WERI-Rb-1 (cell line): Measurements from ENCODE around the gene SLC25A43.

Experiments
- DNase-seq: peaks from one replicate; pipeline ENCODE4 v3.0.0-alpha.2; 2020
- H3K27ac ChIP-seq: fragments of 250-450 bp; sonication (Bioruptor Pico); 2 replicates; pipeline ENCODE4 v1.5.1; 2020; ENCODE audit warnings: mild to moderate bottlenecking, moderate library complexity
- H3K27me3 ChIP-seq: fragments of 250-450 bp; sonication (Bioruptor Pico); 2 replicates; pipeline ENCODE4 v1.5.1; 2021; ENCODE audit warnings: mild to moderate bottlenecking, low read depth, moderate library complexity; ENCODE audit not compliant: insufficient read depth, severe bottlenecking
- H3K36me3 ChIP-seq: fragments of 250-450 bp; sonication (Bioruptor Pico); 2 replicates; pipeline ENCODE4 v1.5.1; 2020; ENCODE audit warnings: mild to moderate bottlenecking, moderate library complexity
- H3K4me3 ChIP-seq: 2 replicates; pipeline ENCODE4 v1.5.1; 2011; ENCODE audit warnings: low read depth, mild to moderate bottlenecking, control low read depth, low read length
- H3K9me3 ChIP-seq: fragments of 250-450 bp; sonication (Bioruptor Pico); 2 replicates; pipeline ENCODE4 v1.5.1; 2021; ENCODE audit warnings: mild to moderate bottlenecking, moderate library complexity; ENCODE audit not compliant: severe bottlenecking
- CTCF ChIP-seq: IDR thresholded peaks from 2 replicates; pipeline ENCODE4 v1.5.1; 2011; ENCODE audit warnings: low read depth, mild to moderate bottlenecking, control low read depth, inconsistent platforms, low read length

SLC25A43 gene

GRCh38 chrX:119402588-119402987 lies 3.5 kb downstream of the SLC25A43 start:
- TF ChIP-seq CTCF: no peak
- Histone ChIP-seq H3K36me3 (no peaks in the 10 kb centered on the region), H3K27me3 (no peaks in the 10 kb centered on the region), H3K4me3 (no peak overlapping the region), H3K9me3 (no peaks in the 10 kb centered on the region), H3K27ac (no peak overlapping the region)
- no peak for DNase-seq

GRCh38 chrX:119406776-119407175 lies 7.6 kb downstream of the SLC25A43 start:
- no peak for DNase-seq
- no peak for TF ChIP-seq CTCF
- H3K27me3 ChIP-seq: no peaks in the 10 kb centered on the region

GRCh38 chrX:119407681-119408080 lies 8.5 kb downstream of the SLC25A43 start:
- DNase-seq: no peak
- no peak overlapping the region for H3K27ac ChIP-seq

More at GRCh38 chrX:119406776-119407175, 7.6 kb downstream of the SLC25A43 start:
- H3K36me3 ChIP-seq: no peaks in the 10 kb centered on the region
- no peaks in the 10 kb centered on the region for H3K9me3 ChIP-seq
- no peak overlapping the region for H3K27ac ChIP-seq
- H3K4me3 ChIP-seq: no peak overlapping the region

GRCh38 chrX:119410027-119410819 lies 11.1 kb downstream of the SLC25A43 start:
- Histone ChIP-seq H3K27me3 (no peaks in the 10 kb centered on the region), H3K36me3 (no peaks in the 10 kb centered on the region), H3K9me3 (no peaks in the 10 kb centered on the region), H3K27ac (no peak overlapping the region), H3K4me3 (no peak overlapping the region)
- no peak for TF ChIP-seq CTCF
- DNase-seq: peak; percentile 63

More at GRCh38 chrX:119407681-119408080, 8.5 kb downstream of the SLC25A43 start:
- Histone ChIP-seq H3K36me3 (no peaks in the 10 kb centered on the region), H3K27me3 (no peaks in the 10 kb centered on the region), H3K9me3 (no peaks in the 10 kb centered on the region), H3K4me3 (no peak overlapping the region)
- TF ChIP-seq CTCF: no peak

- TF ChIP-seq CTCF: no peak
- no peaks in the 10 kb centered on the region for H3K9me3 ChIP-seq
- H3K27me3 ChIP-seq: no peaks in the 10 kb centered on the region
- H3K4me3 ChIP-seq: no peak overlapping the region
- no peaks in the 10 kb centered on the region for H3K36me3 ChIP-seq
- H3K27ac ChIP-seq: no peak overlapping the region
- no peak for DNase-seq
These were observed 11.7 kb downstream of the SLC25A43 start for GRCh38 chrX:119410854-119411253.

- Histone ChIP-seq H3K27me3 (no peaks in the 10 kb centered on the region), H3K27ac (no peak overlapping the region), H3K4me3 (no peak overlapping the region), H3K9me3 (no peaks in the 10 kb centered on the region), H3K36me3 (no peaks in the 10 kb centered on the region)
- DNase-seq: no peak
- TF ChIP-seq CTCF: no peak
These were observed 12.8 kb downstream of the SLC25A43 start for GRCh38 chrX:119411959-119412358.
